Uterus (tissue), 4 donors: ENCODE data around the gene HOXD3. TPM values are rescaled to one million over a fixed set of nuclear protein-coding genes. Genes with fewer than 3 reads are reported as not detected.

ENCODE experiments used
- DNase-seq, 2 donors: peaks; one replicate each; pipeline ENCODE4 v3.0.0-alpha.2; 2019 to 2020
- H3K27ac ChIP-seq, 2 donors: fragments of 200-600 bp; sonication (generic); 1 replicate in 1 of 2; 2 replicates in 1 of 2; pipeline ENCODE4 v1.5.1; 2016 to 2018
- H3K27me3 ChIP-seq, 2 donors: fragments of 200-600 bp; sonication (generic); one replicate each; pipeline ENCODE4 v1.5.1; 2018 to 2019; ENCODE audit warnings: control low read depth in 1 of 2
- H3K36me3 ChIP-seq, 2 donors: fragments of 200-600 bp; sonication (generic); one replicate each; pipeline ENCODE4 v1.5.1; 2019; ENCODE audit warnings: control low read depth in 1 of 2
- H3K4me1 ChIP-seq, 2 donors: fragments of 200-600 bp; sonication (generic); one replicate each; pipeline ENCODE4 v1.5.1; 2018 to 2019; ENCODE audit warnings: control low read depth in 1 of 2
- H3K4me3 ChIP-seq, 2 donors: fragments of 200-600 bp; sonication (generic); 1 replicate in 1 of 2; 2 replicates in 1 of 2; pipeline ENCODE4 v1.5.1; 2018 to 2019; ENCODE audit warnings: mild to moderate bottlenecking in 1 of 2
- H3K9me3 ChIP-seq, 2 donors: fragments of 200-600 bp; sonication (generic); one replicate each; pipeline ENCODE4 v1.5.1; 2019; ENCODE audit warnings: control low read depth in 1 of 2
- CTCF ChIP-seq, 4 experiments: fragments of 200-600 bp in 2 of 4; fragments of 450-650 bp in 2 of 4; sonication (generic) in 2 of 4; IDR thresholded peaks; one replicate each; pipeline ENCODE4 v1.5.1; 2016 to 2019; ENCODE audit warnings: antibody characterized with exemption in 4 of 4, mild to moderate bottlenecking in 2 of 4, moderate library complexity in 1 of 4
- POLR2A ChIP-seq, 2 donors: fragments of 450-650 bp; IDR thresholded peaks; one replicate each; pipeline ENCODE4 v1.6.1; 2016; ENCODE audit warnings: antibody characterized with exemption in 2 of 2, mild to moderate bottlenecking in 1 of 2, moderate library complexity in 1 of 2
- intact Hi-C: fragments of 100-400 bp; cut with DNase I; formaldehyde crosslinking; loops from one replicate; pipeline ENCODE4 v1.15.1; 2023; ENCODE audit warnings: low total_unique reads
- total RNA-seq, 4 donors: library from RNA; depleted of rRNA in 3 of 4; stranded (reverse); fragments of >200 nt in 3 of 4; gene quantifications; one replicate each; pipeline versions ENCODE4 v1.1.0 to v1.2.4, GENCODE V29; 2014 to 2023
- donor health status: DM: yes; HTN: yes; CAD: no.

The HOXD3 gene
- total RNA-seq, 4 donors from 2014 or later = 14.7 to 61.2 (median 22.7) TPM

- Histone ChIP-seq H3K36me3 (no peaks in the 10 kb centered on the region), H3K9me3 (no peaks in the 10 kb centered on the region), H3K27ac (peak overlapping the region; percentile 75 to 83), H3K4me3 (peak overlapping the region in 1 of 2 donors; percentile 31), H3K4me1 (no peaks in the 10 kb centered on the region), H3K27me3 (no peaks in the 10 kb centered on the region)
- intact Hi-C loops = no loop called here
- no peak for TF ChIP-seq POLR2A (IDR thresholded peaks at IDR 0.05)
- TF ChIP-seq CTCF (IDR thresholded peaks at IDR 0.05) = no peak
- DNase-seq = no peak
These were observed 15.9 kb downstream of the HOXD3 start for GRCh38 chr2:176172895-176173566.

GRCh38 chr2:176173567-176174381 lies 16.7 kb downstream of the HOXD3 start:
- Histone ChIP-seq H3K9me3 (no peaks in the 10 kb centered on the region), H3K27ac (peak overlapping the region; percentile 75 to 83), H3K4me1 (no peaks in the 10 kb centered on the region), H3K27me3 (no peaks in the 10 kb centered on the region), H3K4me3 (peak overlapping the region in 1 of 2 donors; percentile 20), H3K36me3 (no peaks in the 10 kb centered on the region)
- no peak for DNase-seq
- intact Hi-C loops = no loop called here
- TF ChIP-seq CTCF (IDR thresholded peaks at IDR 0.05) = no peak
- no peak for TF ChIP-seq POLR2A (IDR thresholded peaks at IDR 0.05)

- peak overlapping the region; percentile 75 to 83 for H3K27ac ChIP-seq
- H3K27me3 ChIP-seq = no peaks in the 10 kb centered on the region
- H3K4me1 ChIP-seq = no peaks in the 10 kb centered on the region
- intact Hi-C loops = no loop called here
- no peaks in the 10 kb centered on the region for H3K9me3 ChIP-seq
- no peaks in the 10 kb centered on the region for H3K36me3 ChIP-seq
- peak overlapping the region; percentile 20 to 22 for H3K4me3 ChIP-seq
- TF ChIP-seq CTCF (IDR thresholded peaks at IDR 0.05) (no peak), POLR2A (IDR thresholded peaks at IDR 0.05) (no peak)
- DNase-seq = peak; percentile 29 to 34
These were observed 17.3 kb downstream of the HOXD3 start for GRCh38 chr2:176174382-176174823.

- H3K27me3 ChIP-seq = no peaks in the 10 kb centered on the region
- TF ChIP-seq POLR2A (IDR thresholded peaks at IDR 0.05) (no peak), CTCF (IDR thresholded peaks at IDR 0.05) (no peak)
- H3K27ac ChIP-seq = peak overlapping the region; percentile 75 to 83
- intact Hi-C loops = no loop called here
- H3K4me1 ChIP-seq = no peaks in the 10 kb centered on the region
- H3K4me3 ChIP-seq = peak overlapping the region; percentile 20 to 22
- H3K36me3 ChIP-seq = no peaks in the 10 kb centered on the region
- no peaks in the 10 kb centered on the region for H3K9me3 ChIP-seq
- DNase-seq = peak; percentile 71
These were observed 18.0 kb downstream of the HOXD3 start for GRCh38 chr2:176174824-176175708.
